GM19395 (cell line): ENCODE measurements around the gene PLEKHG5.

ENCODE experiments used
- ATAC-seq: cut with Tn5 transposase; IDR thresholded peaks from one replicate; pipeline ENCODE4 v1.9.1; 2021; ENCODE audit warnings: mild to moderate bottlenecking, moderate library complexity; ENCODE audit not compliant: unreplicated experiment

Gene PLEKHG5

DNA sequence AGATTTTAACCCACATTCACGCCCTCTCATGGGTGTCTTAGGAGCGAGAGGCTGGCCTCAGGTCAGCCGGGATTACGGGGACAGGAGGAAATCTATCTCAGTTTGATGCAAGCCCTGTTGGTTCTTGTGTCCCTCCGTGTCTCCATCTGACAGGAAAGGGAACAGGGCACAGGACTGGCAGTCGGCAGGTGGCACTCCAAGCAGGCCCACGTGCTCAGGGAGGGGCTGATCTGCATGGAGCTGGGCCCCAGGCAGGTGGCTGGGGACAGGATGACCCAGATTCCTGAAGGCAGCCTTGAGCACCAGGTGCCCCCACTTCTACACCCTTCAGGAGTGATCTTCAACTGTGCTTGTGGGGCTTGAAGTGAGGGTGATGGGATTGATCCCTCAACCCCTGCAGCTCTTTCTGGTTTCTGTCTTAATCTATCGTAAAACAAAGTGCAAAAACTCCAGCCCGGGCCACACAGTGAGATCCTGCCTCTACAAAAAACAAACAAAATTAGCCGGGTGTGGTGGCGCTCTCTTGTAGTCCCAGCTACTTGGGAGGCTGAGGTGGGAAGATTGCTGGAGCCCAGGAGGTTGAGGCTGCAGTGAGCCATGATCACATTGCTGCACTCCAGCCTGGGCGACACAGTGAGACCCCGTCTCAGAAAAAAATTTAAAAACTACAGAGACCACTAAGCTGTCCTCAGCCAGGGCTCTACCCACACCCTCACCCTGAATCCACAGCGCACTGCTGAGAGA, 8.3 kb downstream of the PLEKHG5 start:
- no peak for ATAC-seq

DNA sequence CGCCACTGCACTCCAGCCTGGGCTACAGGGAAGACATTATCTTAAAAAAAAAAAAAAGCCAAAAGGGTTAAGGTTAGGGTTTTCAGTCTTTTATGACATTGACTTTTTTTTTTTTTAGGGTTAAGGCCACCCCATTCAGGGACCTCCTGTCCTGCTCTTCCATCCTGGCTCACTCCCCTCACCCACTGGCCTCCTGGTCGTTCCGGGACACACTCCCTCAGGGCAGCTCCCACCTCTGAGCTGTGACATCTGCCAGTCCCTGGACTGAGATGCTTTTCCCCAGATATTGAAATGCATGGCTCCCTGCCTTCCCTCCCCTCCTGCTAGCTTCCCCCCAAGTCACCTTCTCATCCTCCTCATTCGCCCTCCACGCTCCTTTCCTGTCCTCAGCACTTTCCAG, 9.6 kb downstream of the PLEKHG5 start:
- no peak for ATAC-seq

DNA sequence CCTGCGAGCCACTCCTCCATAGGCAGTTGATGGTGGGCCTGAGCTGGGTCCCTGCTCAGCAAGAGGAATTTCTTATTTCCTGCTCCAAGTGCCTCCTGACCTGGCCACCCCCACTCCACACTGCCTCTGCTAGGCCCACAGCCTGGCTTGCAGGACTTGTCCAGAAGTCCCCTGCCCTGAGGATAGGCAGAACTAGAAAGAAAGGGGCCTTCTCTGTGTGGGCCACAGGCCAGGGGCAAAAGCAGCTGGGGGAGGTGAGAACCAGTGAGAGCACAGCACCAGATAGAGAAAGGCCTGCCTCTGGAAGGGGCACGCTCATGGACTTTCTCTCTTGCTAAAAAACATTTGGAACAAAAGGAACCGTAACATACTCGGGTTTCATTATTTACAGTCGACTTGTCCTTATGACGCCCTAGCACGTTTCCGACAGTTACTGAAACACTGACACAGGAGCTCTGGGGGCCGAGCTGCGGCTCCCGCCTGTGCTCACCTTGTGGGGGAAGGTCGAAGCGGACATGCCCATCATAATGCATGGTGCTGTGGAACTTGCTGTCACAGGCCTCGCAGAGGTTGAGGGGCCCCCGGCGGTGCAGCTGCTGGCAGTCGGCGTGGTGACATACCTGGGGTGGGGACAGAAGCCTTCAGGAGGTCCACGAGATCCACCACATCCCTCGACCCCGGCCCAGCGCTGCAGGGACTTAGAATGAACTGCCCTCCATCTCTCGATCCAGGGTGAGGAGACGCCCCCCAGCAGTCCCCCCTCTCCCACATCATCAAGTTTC, 14.2 kb downstream of the PLEKHG5 start:
- ATAC-seq, result no peak

DNA sequence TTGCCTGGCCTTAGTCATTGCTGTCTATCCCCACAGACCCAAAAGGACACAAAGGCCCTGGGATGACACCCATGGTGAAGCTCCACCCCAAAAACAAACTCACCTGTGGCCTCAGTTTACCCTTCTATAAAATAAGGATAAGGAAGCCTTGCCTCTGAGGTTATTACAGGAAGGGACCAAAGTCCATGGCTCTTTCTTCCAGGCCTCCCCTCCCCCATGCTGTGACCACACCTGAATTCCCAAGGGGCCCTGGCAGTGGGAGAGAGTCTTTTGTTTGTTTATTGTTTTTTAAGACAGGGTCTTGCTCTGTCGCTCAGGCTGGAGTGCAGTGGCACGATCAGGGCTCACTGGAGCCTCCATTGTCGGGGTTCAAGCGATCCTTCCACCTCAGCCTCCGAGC, 15.0 kb downstream of the PLEKHG5 start:
- ATAC-seq, result no peak

DNA sequence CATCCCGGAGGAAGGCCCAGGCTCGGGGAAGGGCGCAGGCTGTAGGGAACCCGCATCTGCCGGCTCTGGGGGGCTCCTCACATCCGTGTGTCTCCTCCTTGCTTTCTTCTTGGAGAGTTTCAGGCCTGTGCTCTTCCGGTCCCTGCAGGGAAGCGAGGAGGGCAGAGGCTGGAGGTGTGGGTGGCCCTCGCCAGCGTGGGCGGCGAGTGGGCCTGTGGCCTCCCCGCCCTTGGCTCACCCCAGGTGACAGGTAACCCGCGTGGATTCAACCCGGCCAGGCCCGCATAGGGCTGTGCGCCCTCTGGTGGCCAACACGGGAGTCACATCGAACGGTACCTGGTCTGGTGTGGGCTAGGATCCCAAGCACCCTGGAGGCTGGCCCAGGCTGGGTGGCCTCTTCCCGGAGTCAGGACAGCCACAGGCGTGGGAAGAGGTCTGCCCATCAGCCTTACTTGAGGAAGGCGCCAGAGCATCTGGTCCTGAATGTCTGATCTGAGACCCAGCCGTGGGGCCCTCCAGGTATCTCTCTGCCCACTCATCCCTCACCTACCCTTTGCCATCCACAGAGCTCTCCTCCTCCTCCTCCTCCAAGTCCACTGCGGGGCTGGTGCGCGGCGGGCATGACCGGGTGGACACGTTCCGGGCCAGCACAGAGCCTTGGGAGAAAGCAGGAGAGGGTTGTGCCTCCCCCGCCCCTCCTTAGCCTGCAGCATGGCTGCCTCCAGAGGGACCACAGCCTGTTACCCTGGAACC, 15.9 kb downstream of the PLEKHG5 start:
- no peak for ATAC-seq

DNA sequence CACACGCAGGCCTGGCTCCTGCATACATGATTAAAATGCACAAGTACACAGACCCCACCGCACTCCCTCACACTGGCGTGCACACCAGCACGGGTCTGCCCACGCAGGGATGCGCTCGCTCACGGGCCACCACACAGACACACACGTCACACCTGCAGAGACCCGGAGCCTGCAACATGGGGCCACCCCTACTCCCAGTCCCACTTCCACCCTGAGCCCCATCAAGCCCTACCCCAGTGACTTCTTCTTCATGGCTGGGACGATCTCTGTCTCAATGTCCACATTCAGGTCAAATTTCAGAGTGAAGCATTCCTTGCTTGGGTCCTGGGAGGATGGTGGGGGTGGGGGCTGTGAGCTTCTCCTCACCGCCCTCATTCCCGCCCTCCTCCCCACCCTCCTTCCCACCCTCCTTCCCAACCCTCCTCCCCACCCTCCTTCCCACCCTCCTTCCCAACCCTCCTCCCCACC, 16.6 kb downstream of the PLEKHG5 start:
- ATAC-seq, result no peak

DNA sequence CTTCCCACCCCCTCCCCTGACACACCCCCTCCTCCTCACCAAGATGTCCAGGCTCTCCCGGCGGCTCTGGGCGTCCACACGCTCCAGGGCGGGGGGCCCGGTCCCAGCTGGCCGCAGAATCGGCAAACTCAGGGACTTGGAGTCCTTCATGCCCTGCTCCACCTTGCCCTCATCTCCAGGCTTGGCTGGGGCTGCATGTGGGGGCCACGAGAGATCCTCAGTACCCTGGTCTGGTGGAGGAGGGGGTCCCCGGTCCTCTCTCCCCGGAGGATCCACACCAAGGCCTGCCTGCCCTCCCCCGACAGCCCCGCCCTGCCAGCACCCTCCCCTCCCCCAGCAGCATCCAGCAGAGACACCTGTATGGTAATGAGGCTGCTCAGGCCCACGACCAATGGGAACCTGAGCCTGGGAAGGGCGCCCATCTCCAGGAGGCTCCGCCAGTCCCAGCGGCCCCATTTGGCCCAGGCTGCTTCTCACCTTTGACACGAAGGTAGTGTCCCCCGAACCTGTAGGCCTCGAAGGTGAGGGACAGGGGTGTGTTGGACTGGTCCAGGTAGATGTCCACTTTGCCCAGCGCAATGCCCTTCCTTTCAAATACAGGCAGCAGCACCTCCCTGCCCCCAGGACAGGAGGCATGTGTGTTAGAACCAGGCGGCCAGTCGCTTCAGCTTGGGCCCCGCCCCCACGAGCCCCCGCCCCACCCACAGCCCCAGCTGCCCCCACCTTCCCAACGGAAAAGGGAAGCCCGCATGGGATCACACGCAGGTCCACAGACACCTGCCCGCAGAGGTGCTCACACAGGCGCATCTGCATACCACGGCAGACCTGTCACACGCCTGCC, 17.3 kb downstream of the PLEKHG5 start:
- no peak for ATAC-seq

DNA sequence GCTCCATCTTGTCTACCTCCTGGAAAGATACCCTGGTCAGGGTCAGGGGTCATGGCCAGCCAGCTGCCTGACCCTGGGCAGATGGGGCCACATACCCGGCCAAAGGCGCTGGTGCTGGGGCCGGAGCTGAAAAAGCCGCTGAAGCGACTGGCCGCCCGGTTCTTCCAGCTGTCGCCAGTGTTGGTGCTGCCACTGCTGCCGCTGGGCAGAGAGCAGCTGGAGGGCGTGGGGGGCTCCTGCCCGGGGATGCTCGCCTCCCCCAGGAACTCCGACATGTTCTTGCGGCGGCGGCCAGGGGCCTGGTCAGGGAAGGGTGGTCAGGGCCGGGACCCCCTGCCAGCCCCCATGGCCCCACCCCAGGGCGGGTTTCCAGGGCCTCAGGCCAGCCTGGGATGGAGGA, 18.3 kb downstream of the PLEKHG5 start:
- no peak for ATAC-seq

DNA sequence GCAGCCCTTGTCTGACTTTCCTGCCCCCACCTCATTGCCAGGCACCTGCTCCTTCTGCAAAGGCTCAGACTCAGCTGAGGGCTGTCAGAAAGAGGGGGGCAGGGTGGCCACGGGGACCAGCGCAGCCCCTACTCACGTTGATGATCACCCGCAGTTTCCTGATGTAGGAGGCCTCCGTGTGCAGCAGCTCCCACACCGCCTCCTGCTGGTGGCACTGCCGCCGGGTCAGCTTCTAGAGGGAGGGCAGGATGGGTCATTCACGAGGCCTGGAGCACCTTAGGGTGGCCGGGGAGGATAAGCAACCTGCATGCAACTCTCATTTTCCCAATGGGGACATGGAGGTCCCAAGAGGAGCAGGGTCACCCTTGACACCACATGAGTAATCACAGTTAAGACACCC, 19.1 kb downstream of the PLEKHG5 start:
- ATAC-seq, result no peak

DNA sequence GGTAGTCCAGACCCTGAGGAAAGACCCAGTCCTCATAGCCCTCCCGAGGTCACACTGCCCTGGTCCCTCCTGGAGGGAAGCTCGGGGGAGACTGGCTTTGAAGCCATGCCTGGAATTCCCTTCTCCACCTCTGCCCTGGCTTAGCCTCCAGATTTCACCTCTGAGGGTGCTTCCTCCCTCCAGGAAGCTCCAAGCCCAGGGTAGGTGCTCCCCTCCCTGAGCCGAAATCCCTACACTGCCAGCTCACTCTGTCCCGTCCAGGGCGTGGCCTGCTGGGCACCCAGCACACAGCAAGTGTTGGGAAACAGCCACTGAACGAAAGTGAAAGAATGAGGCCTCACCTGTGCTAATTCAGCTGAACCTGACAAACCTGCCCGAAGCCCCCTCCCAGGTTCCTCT, 19.5 kb downstream of the PLEKHG5 start:
- no peak for ATAC-seq

DNA sequence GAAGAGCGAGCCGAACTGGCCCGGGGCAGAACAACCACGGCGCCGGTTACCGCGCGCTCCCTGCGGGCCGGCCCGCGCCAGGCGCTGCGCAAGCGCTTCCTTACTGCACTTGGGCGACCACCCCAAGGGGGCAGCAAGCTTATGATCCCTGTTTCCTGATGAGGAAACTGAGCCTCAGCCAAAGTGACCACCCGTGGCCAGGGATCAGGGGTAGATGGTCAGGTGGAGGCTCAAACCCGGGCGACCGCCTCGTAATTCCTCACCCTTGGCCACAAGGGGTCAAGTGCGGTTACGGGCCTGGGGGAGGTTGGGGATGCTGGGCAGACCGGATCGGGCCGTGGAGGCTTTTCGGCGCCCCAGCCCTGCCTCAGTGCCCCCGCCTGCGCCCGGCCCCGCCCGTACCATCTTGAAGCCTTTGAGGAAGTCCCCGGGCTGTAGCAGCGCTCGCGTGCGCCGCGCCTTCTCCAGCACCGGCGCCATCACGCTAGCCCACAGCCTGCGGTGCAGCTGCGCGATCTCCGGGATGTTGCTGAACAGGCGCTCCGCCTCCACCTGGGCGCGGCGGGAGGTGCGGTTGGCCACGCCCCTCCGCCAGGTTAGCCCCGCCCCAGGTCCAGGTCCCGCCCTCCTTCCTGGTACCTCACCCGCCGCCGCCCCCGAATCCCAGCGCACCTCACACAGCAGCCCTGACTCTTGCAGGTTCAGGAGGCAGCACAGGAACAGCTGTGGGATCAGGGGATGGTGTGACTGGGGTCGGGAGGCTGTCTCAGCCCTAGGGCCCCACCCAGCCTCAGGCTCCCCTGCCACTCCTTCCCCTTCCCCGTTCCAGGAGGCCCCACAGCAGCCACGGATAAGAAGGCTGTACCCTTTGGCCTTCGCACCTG, 20.1 kb downstream of the PLEKHG5 start:
- no peak for ATAC-seq

DNA sequence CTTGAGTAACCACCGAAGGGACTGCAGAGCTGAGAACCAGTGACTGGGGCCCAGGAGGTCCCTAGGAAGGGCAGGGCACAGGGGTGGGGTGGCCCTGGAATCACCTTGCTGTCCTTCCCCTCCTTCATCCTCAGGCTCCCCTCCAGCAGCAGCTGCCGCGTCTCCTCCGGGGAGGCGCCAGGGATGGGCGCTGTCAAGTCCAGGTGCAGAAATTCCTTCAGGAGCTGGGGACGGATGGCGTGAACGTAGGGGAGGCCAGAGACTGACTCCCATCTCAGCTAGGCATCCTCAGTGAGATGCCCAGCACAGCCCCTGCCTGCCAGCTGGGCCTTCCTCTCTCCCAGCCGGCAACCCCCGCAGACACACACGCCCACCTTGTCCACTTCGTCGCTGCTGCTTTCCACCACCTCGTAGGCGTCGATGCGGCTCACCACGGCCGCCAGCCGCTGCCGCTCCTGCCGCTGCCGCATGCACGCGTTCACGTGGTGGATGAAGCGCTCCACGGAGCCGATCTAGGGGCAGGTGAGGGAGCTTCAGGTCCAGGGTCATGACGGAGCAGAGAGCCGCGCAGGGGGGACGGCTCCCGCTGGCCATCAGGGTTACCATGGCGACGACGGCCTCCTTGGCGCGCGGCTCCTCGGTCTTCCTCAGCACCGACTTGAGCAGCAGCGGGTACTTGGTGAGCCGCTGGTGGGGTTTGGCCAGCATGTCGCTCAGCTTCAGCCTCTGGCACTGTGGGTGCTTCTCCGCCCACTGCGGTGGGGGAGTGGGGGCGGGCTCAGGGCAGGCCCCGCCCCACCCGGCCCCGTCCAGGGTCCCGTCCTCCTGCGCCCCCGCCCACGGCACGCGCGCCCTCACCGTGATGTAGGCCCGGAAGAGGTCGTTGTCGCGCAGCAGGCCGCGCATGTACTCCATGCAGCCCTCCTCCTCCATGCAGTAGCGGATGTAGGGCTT, 21.1 kb downstream of the PLEKHG5 start:
- ATAC-seq, result no peak

DNA sequence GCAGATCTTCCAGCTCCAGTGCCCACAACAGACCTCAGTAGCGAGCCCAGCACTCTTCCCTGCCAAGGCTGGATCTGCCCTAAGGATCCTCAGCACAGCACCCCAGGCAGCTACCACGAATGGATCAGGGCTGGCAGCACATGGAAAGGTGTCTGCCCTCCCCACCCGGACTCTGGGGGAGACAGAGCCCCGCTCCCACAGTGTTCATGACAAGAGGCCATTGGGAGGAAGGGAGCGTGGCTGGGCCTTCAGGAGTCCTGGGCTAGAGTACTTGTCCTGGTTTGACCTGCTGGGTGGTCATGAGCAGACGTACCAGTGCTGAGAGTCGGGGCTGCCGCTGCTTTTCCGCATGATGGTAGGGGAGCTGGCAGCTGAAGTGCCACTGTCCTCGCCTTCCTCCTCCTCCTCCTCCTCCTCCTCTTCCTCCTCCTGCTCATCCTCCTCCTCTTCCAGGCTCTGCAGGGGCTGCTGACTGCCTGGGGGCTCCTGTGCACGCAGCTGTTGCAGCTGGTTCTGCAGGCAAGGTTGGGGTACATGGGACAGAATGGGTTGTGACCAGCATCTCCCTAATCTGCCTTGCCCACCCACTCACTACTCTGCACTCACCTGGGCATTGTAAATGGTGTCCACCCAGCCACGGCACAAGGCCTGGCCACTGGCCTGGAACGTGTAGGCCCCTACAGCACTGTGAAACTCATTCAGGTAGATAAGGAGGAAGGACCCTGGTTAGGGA, 22.6 kb downstream of the PLEKHG5 start:
- ATAC-seq, result no peak

DNA sequence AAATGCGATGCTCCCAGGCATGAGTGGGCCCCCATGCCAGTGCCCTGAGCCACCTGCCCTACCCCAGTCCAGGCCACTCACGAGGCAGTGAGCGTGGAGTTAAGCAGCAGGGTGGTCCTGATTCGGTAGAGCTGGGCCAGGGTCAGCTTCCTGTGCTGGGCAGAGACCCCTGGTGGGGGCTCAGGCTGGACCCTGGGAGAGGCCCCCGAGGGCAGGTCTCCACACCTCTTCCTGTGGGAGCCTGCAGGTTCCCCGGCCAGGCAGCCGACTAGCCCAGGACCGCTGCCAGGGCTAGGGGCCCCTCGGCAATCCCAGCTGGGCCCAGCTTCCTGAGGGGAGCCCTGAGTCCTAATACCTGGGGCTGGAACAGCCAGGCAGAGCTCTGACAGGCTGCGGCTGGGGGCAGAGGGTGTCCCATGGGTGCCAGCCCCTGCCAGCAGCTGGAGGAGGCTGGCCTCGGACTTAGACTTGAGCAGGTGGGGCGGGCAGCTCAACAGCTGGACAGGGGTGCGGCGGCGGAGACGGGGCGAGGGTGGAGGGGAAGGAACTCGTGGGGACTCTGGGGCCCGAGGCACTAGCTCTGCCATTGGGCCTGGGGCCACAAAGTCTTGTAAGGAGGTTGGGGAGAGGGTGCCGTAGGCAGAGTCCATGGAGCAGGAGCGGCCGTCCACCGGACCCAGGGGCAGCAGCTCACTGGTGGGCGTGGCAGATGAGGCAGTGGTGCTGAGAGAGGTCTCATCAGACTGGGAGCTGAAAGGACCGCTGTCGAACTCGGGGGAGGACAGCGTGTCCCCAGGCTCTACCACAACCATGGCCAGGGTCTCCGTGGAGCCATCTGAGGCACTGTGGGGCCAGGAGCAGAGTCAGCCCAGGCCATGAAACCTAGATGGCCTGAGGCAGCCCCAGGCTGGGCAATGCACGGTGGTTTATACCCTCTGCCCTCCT, 23.5 kb downstream of the PLEKHG5 start:
- no peak for ATAC-seq

DNA sequence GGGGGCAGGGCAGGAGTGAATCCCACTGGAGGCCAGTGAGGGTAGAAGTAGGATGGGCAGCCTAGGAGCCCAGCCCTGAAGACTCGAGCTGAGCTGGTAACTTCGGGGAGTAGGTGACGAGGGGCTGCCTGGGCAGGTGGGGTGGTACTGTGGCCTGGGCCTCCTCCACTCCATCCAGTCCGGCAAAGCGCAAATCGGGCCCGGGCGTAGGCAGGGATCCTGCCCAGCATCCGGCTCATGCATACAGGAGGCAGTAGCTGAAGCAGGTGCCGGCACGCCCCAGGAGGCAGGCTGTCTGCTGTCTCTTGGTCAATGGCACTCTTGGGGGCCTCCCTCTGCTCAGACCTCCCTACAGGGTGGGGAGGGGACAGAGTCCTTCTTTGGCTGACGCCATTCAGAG, 24.2 kb downstream of the PLEKHG5 start:
- no peak for ATAC-seq

DNA sequence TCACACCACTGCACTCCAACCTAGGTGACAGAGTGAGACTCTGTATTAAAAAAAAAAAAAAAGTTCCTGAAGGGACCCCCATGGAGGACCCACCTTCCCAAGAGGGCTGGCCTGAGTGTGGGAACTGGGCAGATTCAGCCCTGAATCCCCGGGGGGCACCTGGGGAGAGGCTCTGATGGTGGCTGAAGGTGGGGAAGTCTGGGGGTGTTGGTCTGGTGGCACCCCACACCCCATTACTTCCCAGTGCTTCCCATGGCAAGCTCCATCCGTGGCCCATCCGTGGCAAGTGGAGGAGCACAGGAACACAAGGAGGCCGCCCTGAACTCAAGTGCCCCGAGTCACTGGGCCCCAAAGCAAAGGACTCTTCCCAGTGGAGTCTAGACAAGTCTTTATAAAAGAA, 24.7 kb downstream of the PLEKHG5 start:
- no peak for ATAC-seq

DNA sequence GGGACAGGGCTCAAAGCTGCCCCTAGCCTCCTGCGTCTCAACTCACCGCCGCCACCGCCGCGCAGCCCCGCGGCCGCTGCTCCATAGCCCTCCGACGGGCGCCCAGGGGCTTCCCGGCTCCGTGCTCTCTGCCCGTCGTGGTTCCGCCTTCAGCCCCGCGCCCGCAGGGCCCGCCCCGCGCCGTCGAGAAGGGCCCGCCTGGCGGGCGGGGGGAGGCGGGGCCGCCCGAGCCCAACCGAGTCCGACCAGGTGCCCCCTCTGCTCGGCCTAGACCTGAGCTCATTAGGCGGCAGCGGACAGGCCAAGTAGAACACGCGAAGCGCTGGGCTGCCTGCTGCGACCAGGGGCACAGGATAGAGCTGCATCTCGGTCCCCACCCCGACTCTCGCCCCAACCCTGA, 25.4 kb downstream of the PLEKHG5 start, which contains the start of gene TNFRSF25:
TNFRSF25 (minus strand) TSS at position 151 of the 400 bp plus-strand sequence; CDS start at position 85, 66 bp downstream.
- ATAC-seq, result no peak
